IMR-90 (cell line): ENCODE results near the gene NPM1. TPM values are rescaled to one million over a fixed set of nuclear protein-coding genes. Genes with fewer than 3 reads are reported as not detected.

ENCODE experiments used
- ATAC-seq: fragments of 200-7000 bp; cut with Tn5 transposase; 2 replicates; pipeline ENCODE4 v1.9.1; 2020; ENCODE audit warnings: low read depth, mild to moderate bottlenecking, moderate library complexity
- BruUV-seq: library from RNA; stranded (reverse); fragments of 400-500 nt; replicated peaks from 2 replicates; lab custom pipeline; 2021; lab: Mats Ljungman, UMichigan
- CTCF ChIA-PET: fragments of 300-600 bp; formaldehyde crosslinking; extraction: SDS; loops from one replicate; lab custom pipeline; 2021; ENCODE audit warnings: antibody characterized with exemption; lab: Yijun Ruan, JAX
- POLR2A ChIA-PET: fragments of 300-600 bp; sonication (Branson Sonifier 250); formaldehyde crosslinking; loops from one replicate; lab custom pipeline; 2022; ENCODE audit warnings: antibody characterized with exemption; ENCODE audit not compliant: unreplicated experiment; lab: Charles Lee
- DNase-seq: peaks from one replicate; pipeline ENCODE4 v3.0.0; 2013
- H2AFZ ChIP-seq: replicated peaks from 2 replicates; pipeline ENCODE3; 2013; ENCODE audit warnings: low read length, mild to moderate bottlenecking; ENCODE audit not compliant: poor library complexity
- H2AK5ac ChIP-seq: 2 replicates; pipeline ENCODE4 v1.6.1; 2013; ENCODE audit warnings: low read depth, low read length, inconsistent platforms
- H2AK9ac ChIP-seq: replicated peaks from 2 replicates; pipeline ENCODE3; 2013; ENCODE audit warnings: mild to moderate bottlenecking, low read depth, low read length, moderate library complexity; ENCODE audit not compliant: poor library complexity
- H2BK120ac ChIP-seq: 2 replicates; pipeline ENCODE4 v1.6.1; 2013; ENCODE audit warnings: low read depth, low read length, inconsistent platforms
- H2BK15ac ChIP-seq: 3 replicates; pipeline ENCODE4 v1.6.1; 2013; ENCODE audit warnings: low read depth, low read length, inconsistent platforms
- H2BK20ac ChIP-seq: 2 replicates; pipeline ENCODE4 v1.6.1; 2013; ENCODE audit warnings: low read depth, mild to moderate bottlenecking, inconsistent platforms, low read length, moderate library complexity
- H2BK5ac ChIP-seq: 2 replicates; pipeline ENCODE4 v1.6.1; 2013; ENCODE audit warnings: mild to moderate bottlenecking, low read depth, low read length, inconsistent platforms; ENCODE audit not compliant: poor library complexity, severe bottlenecking
- H3K14ac ChIP-seq: replicated peaks from 2 replicates; pipeline ENCODE4 v1.6.1; 2013; ENCODE audit warnings: low read depth, low read length, inconsistent platforms
- H3K18ac ChIP-seq: 2 replicates; pipeline ENCODE4 v1.6.1; 2013; ENCODE audit warnings: low read depth, low read length, control low read depth
- H3K23ac ChIP-seq: 2 replicates; pipeline ENCODE4 v1.6.1; 2013; ENCODE audit warnings: low read depth, low read length, inconsistent platforms
- H3K27ac ChIP-seq: 2 replicates; pipeline ENCODE4 v1.5.1; 2013; ENCODE audit warnings: mild to moderate bottlenecking, control low read depth, low read length; ENCODE audit not compliant: insufficient read depth
- H3K27me3 ChIP-seq: 2 replicates; pipeline ENCODE4 v1.6.1; 2013; ENCODE audit warnings: low read length; ENCODE audit not compliant: control insufficient read depth, insufficient read depth
- H3K36me3 ChIP-seq: 2 replicates; pipeline ENCODE4 v1.6.1; 2013; ENCODE audit warnings: low read length, mixed read lengths; ENCODE audit not compliant: control insufficient read depth, insufficient read depth
- H3K4ac ChIP-seq: 2 replicates; pipeline ENCODE4 v1.6.1; 2013; ENCODE audit warnings: low read depth, low read length, inconsistent platforms
- H3K4me1 ChIP-seq: 2 replicates; pipeline ENCODE4 v1.6.1; 2013; ENCODE audit warnings: low read length, mixed read lengths; ENCODE audit not compliant: control insufficient read depth, insufficient read depth
- H3K4me2 ChIP-seq: 2 replicates; pipeline ENCODE4 v1.6.1; 2013; ENCODE audit warnings: low read depth, mild to moderate bottlenecking, control low read depth, low read length, moderate library complexity
- H3K4me3 ChIP-seq: 2 replicates; pipeline ENCODE4 v1.5.1; 2013; ENCODE audit warnings: low read depth, mild to moderate bottlenecking, control low read depth, low read length, moderate library complexity; ENCODE audit not compliant: insufficient read depth
- H3K56ac ChIP-seq: 2 replicates; pipeline ENCODE4 v1.6.1; 2013; ENCODE audit warnings: low read length, inconsistent platforms; ENCODE audit not compliant: insufficient read depth; ENCODE audit errors: extremely low read depth
- H3K79me1 ChIP-seq, 2 experiments: 2 replicates each; pipeline ENCODE4 v1.6.1; 2013; ENCODE audit warnings: low read length in 2 of 2, inconsistent platforms in 1 of 2, low read depth in 1 of 2
- H3K9ac ChIP-seq: 2 replicates; pipeline ENCODE4 v1.6.1; 2013; ENCODE audit warnings: low read depth, low read length, control low read depth
- H3K9me1 ChIP-seq: 2 replicates; pipeline ENCODE4 v1.6.1; 2013; ENCODE audit warnings: low read length, inconsistent platforms; ENCODE audit not compliant: insufficient read depth
- H3K9me3 ChIP-seq: 2 replicates; pipeline ENCODE4 v1.6.1; 2013; ENCODE audit warnings: low read length; ENCODE audit not compliant: control insufficient read depth, insufficient read depth
- H4K20me1 ChIP-seq: 2 replicates; pipeline ENCODE4 v1.6.1; 2013; ENCODE audit warnings: low read length, inconsistent platforms; ENCODE audit not compliant: insufficient read depth
- H4K5ac ChIP-seq: 2 replicates; pipeline ENCODE4 v1.6.1; 2013; ENCODE audit warnings: mild to moderate bottlenecking, low read depth, low read length, control low read depth
- H4K8ac ChIP-seq, 2 experiments: 2 replicates each; pipeline ENCODE4 v1.6.1; 2013; ENCODE audit warnings: low read depth in 2 of 2, low read length in 2 of 2, control low read depth in 1 of 2, inconsistent platforms in 1 of 2
- H4K91ac ChIP-seq: 2 replicates; pipeline ENCODE4 v1.6.1; 2013; ENCODE audit warnings: low read depth, low read length, inconsistent platforms; ENCODE audit not compliant: insufficient read depth
- BHLHE40 ChIP-seq: fragments of 150-350 bp; IDR thresholded peaks from 2 replicates; pipeline ENCODE4 v1.6.1; 2016; ENCODE audit warnings: mild to moderate bottlenecking, low read depth, low read length
- ELK1 ChIP-seq: fragments of 150-350 bp; IDR thresholded peaks from 2 replicates; pipeline ENCODE4 v1.6.1; 2016; ENCODE audit warnings: low read depth, mild to moderate bottlenecking, low read length, moderate library complexity, borderline replicate concordance
- POLR2A ChIP-seq: IDR thresholded peaks from 2 replicates; pipeline ENCODE4 v1.6.1; 2012; ENCODE audit warnings: mild to moderate bottlenecking, low read depth, low read length
- RAD21 ChIP-seq: IDR thresholded peaks from 2 replicates; pipeline ENCODE4 v1.6.1; 2012; ENCODE audit warnings: low read length, improper control_type of control experiment
- RCOR1 ChIP-seq: IDR thresholded peaks from 2 replicates; pipeline ENCODE4 v1.6.1; 2012; ENCODE audit warnings: mild to moderate bottlenecking, low read length, improper control_type of control experiment; ENCODE audit not compliant: insufficient replicate concordance
- RFX5 ChIP-seq: IDR thresholded peaks from 2 replicates; pipeline ENCODE4 v1.8.0; 2012; ENCODE audit warnings: low read depth, mild to moderate bottlenecking, low read length, moderate library complexity
- USF2 ChIP-seq: fragments of 150-350 bp; IDR thresholded peaks from 2 replicates; pipeline ENCODE4 v1.6.1; 2017; ENCODE audit warnings: mild to moderate bottlenecking, antibody characterized with exemption, low read length, low read depth
- WGBS, 2 experiments: methylation state at CpG; one replicate each; pipeline versions ENCODE4 v1.1.5 to v1.1.7; 2013; ENCODE audit warnings: missing lambda C conversion rate in 2 of 2; ENCODE audit not compliant: insufficient read length in 1 of 2; ENCODE audit errors: extremely low coverage in 2 of 2; 5-methylcytosine and 5-hydroxymethylcytosine counted together
- dilution Hi-C: fragments of 300-500 bp; cut with HindIII; formaldehyde crosslinking; loops from one replicate; pipeline ENCODE4 v1.14.3; 2018; ENCODE audit warnings: low sequenced_read_pairs; ENCODE audit not compliant: unreplicated experiment
- in situ Hi-C: fragments of 300-500 bp; cut with MboI; formaldehyde crosslinking; loops from 3 replicates; pipeline ENCODE4 v1.14.3; 2019; ENCODE audit warnings: low sequenced_read_pairs, inconsistent platforms, mixed read lengths
- intact Hi-C: fragments of 100-400 bp; cut with micrococcal nuclease; formaldehyde crosslinking; loops from 2 replicates; pipeline ENCODE4 v1.10.0; 2022
- polyA plus RNA-seq, 3 experiments: library from polyadenylated mRNA; depleted of rRNA; stranded (reverse); fragments of >200 nt; gene quantifications; 2 replicates each; pipeline ENCODE4 v1.2.3, GENCODE V29; 2012; ENCODE audit warnings: low replicate concordance in 1 of 3
- total RNA-seq: library from RNA; depleted of rRNA; stranded (reverse); fragments of >200 nt; gene quantifications from 2 replicates; pipeline ENCODE4 v1.2.3, GENCODE V29; 2012

The NPM1 gene
- total and polyA plus RNA-seq, 2 of the 4 experiments (the other 2 are of a cell fraction), result 856 to 929 TPM

GRCh38 chr5:171431251-171431777 lies 43.7 kb downstream of the NPM1 start:
- Histone ChIP-seq H4K5ac (no peak overlapping the region), H4K91ac (no peak overlapping the region), H2BK120ac (no peak overlapping the region), H3K18ac (no peak overlapping the region), H3K9me1 (no peaks in the 10 kb centered on the region), H2AFZ (no peak overlapping the region), H3K9me3 (no peaks in the 10 kb centered on the region), H3K56ac (no peak overlapping the region), H3K4me3 (no peak overlapping the region), H2AK5ac (no peak overlapping the region), H3K79me1 (no peaks in the 10 kb centered on the region), H4K20me1 (no peaks in the 10 kb centered on the region), H3K4me2 (no peak overlapping the region), H3K14ac (no peak overlapping the region), H3K23ac (no peak overlapping the region), H3K4ac (no peak overlapping the region), H2BK5ac (no peak overlapping the region), H2BK15ac (no peak overlapping the region), H3K36me3 (no peaks in the 10 kb centered on the region), H3K27ac (no peak overlapping the region), H3K27me3 (no peaks in the 10 kb centered on the region; the same call in 1 of the 2 replicates), H3K4me1 (no peaks in the 10 kb centered on the region), H2AK9ac (no peak overlapping the region), H4K8ac (no peak overlapping the region), H3K9ac (no peak overlapping the region), H2BK20ac (no peak overlapping the region)
- in situ Hi-C loops, result loop anchor here (25.0 kb wide), 1 partner anchor 431 kb away; no protein-coding TSS in a partner anchor
- TF ChIP-seq RFX5, result no peak
- no peak for TF ChIP-seq RCOR1
- TF ChIP-seq RAD21, result no peak
- TF ChIP-seq POLR2A, result no peak
- no peak for TF ChIP-seq BHLHE40
- no peak for TF ChIP-seq USF2
- TF ChIP-seq ELK1, result no peak
- DNase-seq, result no peak
- no TSS peak for BruUV-seq
- POLR2A ChIA-PET, result no interaction called here
- dilution Hi-C loops, result no loop called here
- WGBS, 2 experiments, result no CpG with 5 or more reads among the region's 7 CpGs
- CTCF ChIA-PET, result no interaction called here
- intact Hi-C loops, result no loop called here
- ATAC-seq, result no peak
